ENCODE data around the gene ZNRF1. TPM values are rescaled to one million over a fixed set of nuclear protein-coding genes. Genes with fewer than 3 reads are reported as not detected.

The ZNRF1 gene
- total and polyA plus RNA-seq, 8 donors, result 5.3 to 11.4 (median 7.9) TPM

- Histone ChIP-seq H3K9me3 (no peaks in the 10 kb centered on the region), H3K27me3 (no peaks in the 10 kb centered on the region), H3K36me3 (no peaks in the 10 kb centered on the region), H3K4me1 (peaks cover 0 to 5% (median 0%) of the 10 kb centered on the region in 3 donors), H3K4me3 (no peak overlapping the region), H3K27ac (no peak overlapping the region)
- WGBS, 2 donors, result 88 to 97% methylated on average over 2 of the region's 2 CpGs
- no peak for ATAC-seq
- TF ChIP-seq CTCF (IDR thresholded peaks at IDR 0.05), result no peak
- intact Hi-C loops (cut with DNase I), result no loop called here
- DNase-seq, result no peak
- no peak for FAIRE-seq
Measured at GRCh38 chr16:75026892-75027391, 28.1 kb downstream of the ZNRF1 start.

GRCh38 chr16:75027520-75028300, 28.9 kb downstream of the ZNRF1 start:
- no peaks in the 10 kb centered on the region for H3K36me3 ChIP-seq
- WGBS, 2 donors, result 94 to 98% methylated on average over 6 of the region's 6 CpGs
- no peak overlapping the region for H3K4me3 ChIP-seq
- peaks cover 0 to 5% (median 0%) of the 10 kb centered on the region in 3 donors for H3K4me1 ChIP-seq
- H3K27me3 ChIP-seq, result no peaks in the 10 kb centered on the region
- no peak overlapping the region for H3K27ac ChIP-seq
- ATAC-seq (no peak), DNase-seq (no peak), FAIRE-seq (no peak)
- H3K9me3 ChIP-seq, result no peaks in the 10 kb centered on the region
- TF ChIP-seq CTCF (IDR thresholded peaks at IDR 0.05), result no peak
- intact Hi-C loops (cut with DNase I), result no loop called here

GRCh38 chr16:75028544-75029135, 29.8 kb downstream of the ZNRF1 start:
- intact Hi-C loops (cut with DNase I), result no loop called here
- Histone ChIP-seq H3K36me3 (no peaks in the 10 kb centered on the region), H3K27me3 (no peaks in the 10 kb centered on the region), H3K4me3 (no peak overlapping the region), H3K4me1 (peaks cover 0 to 5% (median 0%) of the 10 kb centered on the region in 3 donors), H3K9me3 (no peaks in the 10 kb centered on the region), H3K27ac (no peak overlapping the region)
- TF ChIP-seq CTCF (IDR thresholded peaks at IDR 0.05), result no peak
- FAIRE-seq, result no peak
- 67 to 75% methylated on average over 4 of the region's 4 CpGs for WGBS, 2 donors
- no peak for DNase-seq
- no peak for ATAC-seq

DNA sequence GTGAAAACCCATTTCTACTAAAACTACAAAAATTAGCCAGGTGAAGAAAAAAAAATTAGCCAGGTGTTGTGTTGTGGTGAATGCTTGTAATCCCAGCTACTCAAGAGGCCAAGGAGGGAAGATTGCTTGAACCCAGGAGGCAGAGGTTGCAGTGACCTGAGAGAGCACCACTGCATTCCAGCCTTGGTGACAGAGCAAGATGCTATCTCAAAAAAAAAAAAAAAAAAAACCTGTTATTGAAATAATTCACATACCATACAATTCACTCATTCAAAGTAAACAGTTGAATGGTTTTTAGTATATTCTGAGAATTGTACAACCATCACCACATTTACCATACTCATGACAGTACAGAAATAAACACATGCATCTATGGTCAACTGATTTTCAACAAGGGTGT, 31.0 kb downstream of the ZNRF1 start:
- H3K4me3 ChIP-seq, result no peak overlapping the region
- peaks cover 0 to 5% (median 0%) of the 10 kb centered on the region in 3 donors for H3K4me1 ChIP-seq
- no peak for TF ChIP-seq CTCF (IDR thresholded peaks at IDR 0.05)
- H3K27me3 ChIP-seq, result no peaks in the 10 kb centered on the region
- no peak for ATAC-seq
- no peaks in the 10 kb centered on the region for H3K9me3 ChIP-seq
- no peak for FAIRE-seq
- no peaks in the 10 kb centered on the region for H3K36me3 ChIP-seq
- H3K27ac ChIP-seq, result no peak overlapping the region
- intact Hi-C loops (cut with DNase I), result no loop called here
- no peak for DNase-seq

- Histone ChIP-seq H3K27me3 (no peaks in the 10 kb centered on the region), H3K27ac (no peak overlapping the region), H3K9me3 (no peaks in the 10 kb centered on the region), H3K4me3 (no peak overlapping the region), H3K36me3 (no peaks in the 10 kb centered on the region), H3K4me1 (no peaks in the 10 kb centered on the region)
- intact Hi-C loops (cut with DNase I), result no loop called here
- FAIRE-seq, result no peak
- no peak for DNase-seq
- no peak for TF ChIP-seq CTCF (IDR thresholded peaks at IDR 0.05)
- ATAC-seq, result no peak
Measured at GRCh38 chr16:75032655-75033054, 33.8 kb downstream of the ZNRF1 start.
